HT-29 (cell line): ENCODE results near the gene OR5B12. TPM values are rescaled to one million over a fixed set of nuclear protein-coding genes. Genes with fewer than 3 reads are reported as not detected.

Experiments used
- total RNA-seq: library from RNA; depleted of rRNA; stranded (reverse); fragments of >200 nt; shearing (Covaris generic); gene quantifications from 2 replicates; pipeline ENCODE4 v1.2.3, GENCODE V29; 2014; rRNA removed

Gene OR5B12
- total RNA-seq, 1 experiment from 2014 or later: not detected

Other genes with a start within 250 kb of the OR5B12 start
- not detected in 2 replicates for gene OR1S2, start 238.1 kb downstream of the OR5B12 start, total RNA-seq
- gene OR1S1, start 229.5 kb downstream of the OR5B12 start, total RNA-seq: not detected in 2 replicates
- not detected in 2 replicates for gene OR10Q1, start 213.3 kb downstream of the OR5B12 start, total RNA-seq
- not detected in 2 replicates for gene OR10W1, start 174.0 kb downstream of the OR5B12 start, total RNA-seq
- gene OR5B17, start 83.2 kb downstream of the OR5B12 start, total RNA-seq: not detected in 2 replicates
- gene OR5B3, start 35.4 kb downstream of the OR5B12 start, total RNA-seq: not detected in 2 replicates
- gene OR5B2, start 14.1 kb downstream of the OR5B12 start, total RNA-seq: not detected in 2 replicates
- not detected in 2 replicates for gene OR5B21, start 65.9 kb upstream of the OR5B12 start, total RNA-seq
- 1.1 and 1.7 TPM in 2 replicates for gene LPXN, start 133.6 kb upstream of the OR5B12 start, total RNA-seq
- 42.8 TPM in 2 replicates for gene ZFP91, start 136.8 kb upstream of the OR5B12 start, total RNA-seq
- 1.3 and 1.6 TPM in 2 replicates for gene CNTF, start 180.4 kb upstream of the OR5B12 start, total RNA-seq